SIG-M5 treated with dmso at 0.1 percent for 504 hours (cell line): ENCODE measurements around the gene MED16.
"Not testable (repeated sequence)": the region's sequence is repeated elsewhere in the genome, so short reads cannot be mapped to it uniquely, and the experiment has no call there.

Experiments
- DNase-seq: peaks from one replicate; lab custom pipeline; 2025; ENCODE audit not compliant: unreplicated experiment; lab: John Stamatoyannopoulos, UW

Gene MED16

GRCh38 chr19:855142-855541, 37.8 kb downstream of the MED16 start:
- no peak for DNase-seq

GRCh38 chr19:854549-854948, 38.4 kb downstream of the MED16 start:
- no peak for DNase-seq

- DNase-seq = not testable (repeated sequence)
These were observed 39.3 kb downstream of the MED16 start for GRCh38 chr19:853614-854220.

GRCh38 chr19:853014-853585, 39.9 kb downstream of the MED16 start:
- no peak for DNase-seq

- DNase-seq = peak; percentile 45
These were observed 40.6 kb downstream of the MED16 start, which contains the start of gene ELANE for GRCh38 chr19:852136-853013. Gene ELANE (plus strand): TSS chr19:852303. CDS start chr19:852329, 26 bp downstream.

GRCh38 chr19:850979-851335, 42.0 kb downstream of the MED16 start:
- DNase-seq = no peak

GRCh38 chr19:850221-850978, 42.6 kb downstream of the MED16 start:
- DNase-seq = peak; percentile 87

- not testable (repeated sequence) for DNase-seq
These were observed 43.8 kb downstream of the MED16 start for GRCh38 chr19:849195-849594.

- peak; percentile 83 for DNase-seq
These were observed 44.5 kb downstream of the MED16 start for GRCh38 chr19:848386-848921.

- no peak for DNase-seq
These were observed 47.1 kb downstream of the MED16 start for GRCh38 chr19:845707-846521.

GRCh38 chr19:844546-844971, 48.4 kb downstream of the MED16 start:
- no peak for DNase-seq

GRCh38 chr19:843836-844545, 49.0 kb downstream of the MED16 start:
- no peak for DNase-seq

- DNase-seq = no peak
These were observed 49.7 kb downstream of the MED16 start for GRCh38 chr19:843180-843835.

- DNase-seq = not testable (repeated sequence)
These were observed 50.2 kb downstream of the MED16 start for GRCh38 chr19:842802-843179.

- peak; percentile 79 for DNase-seq
These were observed 52.3 kb downstream of the MED16 start, which contains the start of gene PRTN3 for GRCh38 chr19:840519-841206. Gene PRTN3 (plus strand): TSS chr19:840999. CDS start chr19:841009, 10 bp downstream.

GRCh38 chr19:835210-835810, 57.7 kb downstream of the MED16 start:
- DNase-seq = peak; percentile 93

GRCh38 chr19:834216-834615, 58.8 kb downstream of the MED16 start:
- no peak for DNase-seq
